Neural crest cell (in vitro differentiated cells): ENCODE results near the gene GPR146. TPM values are rescaled to one million over a fixed set of nuclear protein-coding genes. Genes with fewer than 3 reads are reported as not detected.
A peak's percentile ranks its signal among the peaks of the same experiment; 100 is the strongest.

Experiments
- DNase-seq: peaks from one replicate; pipeline ENCODE4 v3.0.0; 2021; ENCODE audit warnings: low read depth, mixed read lengths, low spot score
- H3K27ac Mint-ChIP-seq: one replicate; pipeline ENCODE4 v1.8.0; 2021; ENCODE audit warnings: mild to moderate bottlenecking, mixed read lengths; ENCODE audit not compliant: unreplicated experiment
- H3K27me3 Mint-ChIP-seq: 2 replicates; pipeline ENCODE4 v1.8.0; 2021; ENCODE audit warnings: low read depth, mild to moderate bottlenecking, mixed read lengths
- H3K36me3 Mint-ChIP-seq: 2 replicates; pipeline ENCODE4 v1.8.0; 2021; ENCODE audit warnings: low read depth, mild to moderate bottlenecking, mixed read lengths
- H3K4me1 Mint-ChIP-seq: 2 replicates; pipeline ENCODE4 v1.8.0; 2021; ENCODE audit warnings: mixed read lengths
- H3K4me3 Mint-ChIP-seq: one replicate; pipeline ENCODE4 v1.8.0; 2021; ENCODE audit warnings: mild to moderate bottlenecking, mixed read lengths
- H3K9me3 Mint-ChIP-seq: 2 replicates; pipeline ENCODE4 v1.8.0; 2021; ENCODE audit warnings: mixed read lengths
- CTCF ChIP-seq: fragments of 200-600 bp; sonication (generic); conservative IDR thresholded peaks from 2 replicates; pipeline ENCODE4 v1.5.0; 2021; ENCODE audit warnings: antibody characterized with exemption, mild to moderate bottlenecking
- total RNA-seq: library from RNA; stranded (reverse); gene quantifications from 2 replicates; pipeline ENCODE4 v1.2.1, GENCODE V29; 2021

Gene GPR146
- total RNA-seq, 1 donor from 2014 or later: not detected

GRCh38 chr7:1022356-1022755 is 22.0 kb upstream of the GPR146 start:
- no peak overlapping the region for H3K27ac Mint-ChIP-seq
- no peak overlapping the region for H3K4me3 Mint-ChIP-seq
- no peak for TF ChIP-seq CTCF
- H3K36me3 Mint-ChIP-seq: peaks cover 15% of the 10 kb centered on the region
- H3K4me1 Mint-ChIP-seq: peaks cover 12% of the 10 kb centered on the region
- peaks cover under 1% of the 10 kb centered on the region for H3K27me3 Mint-ChIP-seq
- H3K9me3 Mint-ChIP-seq: no peaks in the 10 kb centered on the region
- DNase-seq: no peak

- H3K4me1 Mint-ChIP-seq: peaks cover 14% of the 10 kb centered on the region
- DNase-seq: no peak
- no peak for TF ChIP-seq CTCF
- no peak overlapping the region for H3K4me3 Mint-ChIP-seq
- H3K9me3 Mint-ChIP-seq: no peaks in the 10 kb centered on the region
- H3K27me3 Mint-ChIP-seq: peaks cover 2% of the 10 kb centered on the region
- H3K36me3 Mint-ChIP-seq: peaks cover 15% of the 10 kb centered on the region
- no peak overlapping the region for H3K27ac Mint-ChIP-seq
Measured at GRCh38 chr7:1022801-1023465, 21.4 kb upstream of the GPR146 start.

GRCh38 chr7:1024331-1024841 is 20.0 kb upstream of the GPR146 start:
- H3K27ac Mint-ChIP-seq: no peak overlapping the region
- peak overlapping the region; percentile 41 for H3K4me3 Mint-ChIP-seq
- H3K36me3 Mint-ChIP-seq: peaks cover 15% of the 10 kb centered on the region
- peaks cover 2% of the 10 kb centered on the region for H3K27me3 Mint-ChIP-seq
- DNase-seq: no peak
- H3K4me1 Mint-ChIP-seq: peaks cover 20% of the 10 kb centered on the region
- no peaks in the 10 kb centered on the region for H3K9me3 Mint-ChIP-seq
- TF ChIP-seq CTCF: no peak

- peaks cover 20% of the 10 kb centered on the region for H3K4me1 Mint-ChIP-seq
- no peak overlapping the region for H3K27ac Mint-ChIP-seq
- peaks cover 2% of the 10 kb centered on the region for H3K27me3 Mint-ChIP-seq
- H3K4me3 Mint-ChIP-seq: peak overlapping the region; percentile 41
- no peak for DNase-seq
- H3K36me3 Mint-ChIP-seq: peaks cover 15% of the 10 kb centered on the region
- no peaks in the 10 kb centered on the region for H3K9me3 Mint-ChIP-seq
- no peak for TF ChIP-seq CTCF
Measured at GRCh38 chr7:1024876-1025742, 19.2 kb upstream of the GPR146 start.

GRCh38 chr7:1025743-1026581 is 18.4 kb upstream of the GPR146 start:
- Mint-ChIP-seq H3K36me3 (peaks cover 15% of the 10 kb centered on the region), H3K4me3 (peak overlapping the region; percentile 75), H3K9me3 (no peaks in the 10 kb centered on the region), H3K4me1 (peaks cover 20% of the 10 kb centered on the region), H3K27me3 (peaks cover 2% of the 10 kb centered on the region), H3K27ac (no peak overlapping the region)
- no peak for TF ChIP-seq CTCF
- DNase-seq: no peak
